Measurements from ENCODE around the gene HECTD1. TPM values are rescaled to one million over a fixed set of nuclear protein-coding genes. Genes with fewer than 3 reads are reported as not detected.
"Not testable (repeated sequence)": the region's sequence is repeated elsewhere in the genome, so short reads cannot be mapped to it uniquely, and the experiment has no call there.

HECTD1 gene
- total RNA-seq, 1 experiment from 2014 or later = 74.7 TPM

GRCh38 chr14:31192544-31192943, 15.0 kb downstream of the HECTD1 start:
- H3K36me3 ChIP-seq (replicated peaks; ENCODE audit: control insufficient read depth, insufficient read depth, low read length); H3K4me3 ChIP-seq (ENCODE audit: insufficient read depth, low read depth, low read length); DNase-seq; H3K27me3 ChIP-seq (ENCODE audit: control insufficient read depth, insufficient read depth, low read length): not testable (repeated sequence)

- Histone ChIP-seq H3K4me3 (ENCODE audit: insufficient read depth, low read depth, low read length) (no peak overlapping the region), H3K36me3 (replicated peaks; ENCODE audit: control insufficient read depth, insufficient read depth, low read length) (no peaks in the 10 kb centered on the region; the same call in none of the 2 replicates), H3K27me3 (ENCODE audit: control insufficient read depth, insufficient read depth, low read length) (no peaks in the 10 kb centered on the region)
- no peak for DNase-seq
Observed at GRCh38 chr14:31190717-31191263, 16.8 kb downstream of the HECTD1 start.

GRCh38 chr14:31190219-31190603, 17.4 kb downstream of the HECTD1 start:
- no peak overlapping the region for H3K4me3 ChIP-seq (ENCODE audit: insufficient read depth, low read depth, low read length)
- DNase-seq = no peak
- no peaks in the 10 kb centered on the region for H3K27me3 ChIP-seq (ENCODE audit: control insufficient read depth, insufficient read depth, low read length)
- no peaks in the 10 kb centered on the region; the same call in none of the 2 replicates for H3K36me3 ChIP-seq (replicated peaks; ENCODE audit: control insufficient read depth, insufficient read depth, low read length)

GRCh38 chr14:31189346-31190218, 18.0 kb downstream of the HECTD1 start:
- H3K4me3 ChIP-seq (ENCODE audit: insufficient read depth, low read depth, low read length) = no peak overlapping the region
- H3K36me3 ChIP-seq (replicated peaks; ENCODE audit: control insufficient read depth, insufficient read depth, low read length) = no peaks in the 10 kb centered on the region; the same call in none of the 2 replicates
- H3K27me3 ChIP-seq (ENCODE audit: control insufficient read depth, insufficient read depth, low read length) = no peaks in the 10 kb centered on the region
- DNase-seq = no peak

GRCh38 chr14:31188744-31189143, 18.8 kb downstream of the HECTD1 start:
- no peaks in the 10 kb centered on the region; the same call in 1 of the 2 replicates for H3K36me3 ChIP-seq (replicated peaks; ENCODE audit: control insufficient read depth, insufficient read depth, low read length)
- no peak overlapping the region for H3K4me3 ChIP-seq (ENCODE audit: insufficient read depth, low read depth, low read length)
- H3K27me3 ChIP-seq (ENCODE audit: control insufficient read depth, insufficient read depth, low read length) = no peaks in the 10 kb centered on the region
- no peak for DNase-seq

- H3K27me3 ChIP-seq (ENCODE audit: control insufficient read depth, insufficient read depth, low read length); H3K4me3 ChIP-seq (ENCODE audit: insufficient read depth, low read depth, low read length); H3K36me3 ChIP-seq (replicated peaks; ENCODE audit: control insufficient read depth, insufficient read depth, low read length); DNase-seq: not testable (repeated sequence)
Observed at GRCh38 chr14:31182016-31182415, 25.6 kb downstream of the HECTD1 start.

GRCh38 chr14:31181271-31181670, 26.3 kb downstream of the HECTD1 start:
- peaks cover 1% of the 10 kb centered on the region for H3K36me3 ChIP-seq (replicated peaks; ENCODE audit: control insufficient read depth, insufficient read depth, low read length)

GRCh38 chr14:31180299-31181051, 27.1 kb downstream of the HECTD1 start:
- Histone ChIP-seq H3K27me3 (ENCODE audit: control insufficient read depth, insufficient read depth, low read length) (no peaks in the 10 kb centered on the region), H3K36me3 (replicated peaks; ENCODE audit: control insufficient read depth, insufficient read depth, low read length) (peaks cover 3% of the 10 kb centered on the region), H3K4me3 (ENCODE audit: insufficient read depth, low read depth, low read length) (no peak overlapping the region)
- DNase-seq = no peak

More at GRCh38 chr14:31181271-31181670, 26.3 kb downstream of the HECTD1 start:
- no peak for DNase-seq
- no peaks in the 10 kb centered on the region for H3K27me3 ChIP-seq (ENCODE audit: control insufficient read depth, insufficient read depth, low read length)
- H3K4me3 ChIP-seq (ENCODE audit: insufficient read depth, low read depth, low read length) = no peak overlapping the region

GRCh38 chr14:31174433-31174832, 33.2 kb downstream of the HECTD1 start:
- Histone ChIP-seq H3K4me3 (ENCODE audit: insufficient read depth, low read depth, low read length) (no peak overlapping the region), H3K27me3 (ENCODE audit: control insufficient read depth, insufficient read depth, low read length) (no peaks in the 10 kb centered on the region), H3K36me3 (replicated peaks; ENCODE audit: control insufficient read depth, insufficient read depth, low read length) (peaks cover 13% of the 10 kb centered on the region)
- DNase-seq = no peak

GRCh38 chr14:31173120-31173837, 34.3 kb downstream of the HECTD1 start:
- peaks cover 18% of the 10 kb centered on the region for H3K36me3 ChIP-seq (replicated peaks; ENCODE audit: control insufficient read depth, insufficient read depth, low read length)

GRCh38 chr14:31172084-31172483, 35.5 kb downstream of the HECTD1 start:
- DNase-seq = no peak
- no peak overlapping the region for H3K4me3 ChIP-seq (ENCODE audit: insufficient read depth, low read depth, low read length)
- H3K27me3 ChIP-seq (ENCODE audit: control insufficient read depth, insufficient read depth, low read length) = no peaks in the 10 kb centered on the region
- H3K36me3 ChIP-seq (replicated peaks; ENCODE audit: control insufficient read depth, insufficient read depth, low read length) = peaks cover 20% of the 10 kb centered on the region

More at GRCh38 chr14:31173120-31173837, 34.3 kb downstream of the HECTD1 start:
- Histone ChIP-seq H3K4me3 (ENCODE audit: insufficient read depth, low read depth, low read length) (no peak overlapping the region), H3K27me3 (ENCODE audit: control insufficient read depth, insufficient read depth, low read length) (no peaks in the 10 kb centered on the region)
- DNase-seq = no peak

GRCh38 chr14:31170411-31170810, 37.2 kb downstream of the HECTD1 start:
- no peak for DNase-seq
- H3K27me3 ChIP-seq (ENCODE audit: control insufficient read depth, insufficient read depth, low read length) = no peaks in the 10 kb centered on the region
- H3K4me3 ChIP-seq (ENCODE audit: insufficient read depth, low read depth, low read length) = no peak overlapping the region
- H3K36me3 ChIP-seq (replicated peaks; ENCODE audit: control insufficient read depth, insufficient read depth, low read length) = peaks cover 24% of the 10 kb centered on the region

GRCh38 chr14:31169877-31170276, 37.7 kb downstream of the HECTD1 start:
- H3K27me3 ChIP-seq (ENCODE audit: control insufficient read depth, insufficient read depth, low read length) = no peaks in the 10 kb centered on the region
- H3K36me3 ChIP-seq (replicated peaks; ENCODE audit: control insufficient read depth, insufficient read depth, low read length) = peaks cover 23% of the 10 kb centered on the region
- H3K4me3 ChIP-seq (ENCODE audit: insufficient read depth, low read depth, low read length) = no peak overlapping the region
- no peak for DNase-seq

- Histone ChIP-seq H3K4me3 (ENCODE audit: insufficient read depth, low read depth, low read length) (no peak overlapping the region), H3K36me3 (replicated peaks; ENCODE audit: control insufficient read depth, insufficient read depth, low read length) (peaks cover 18% of the 10 kb centered on the region), H3K27me3 (ENCODE audit: control insufficient read depth, insufficient read depth, low read length) (no peaks in the 10 kb centered on the region)
- DNase-seq = no peak
Observed at GRCh38 chr14:31167032-31167431, 40.6 kb downstream of the HECTD1 start.
